Limb (tissue), 2 donors: ENCODE results near the gene TSPAN17.

Source experiments
- DNase-seq, 2 donors: peaks; one replicate each; pipeline ENCODE4 v3.0.0-alpha.2; 2016; ENCODE audit errors: extremely low spot score in 2 of 2

Gene TSPAN17

GRCh38 chr5:176620333-176620981 lies 26.8 kb upstream of the TSPAN17 start:
- no peak for DNase-seq

DNA sequence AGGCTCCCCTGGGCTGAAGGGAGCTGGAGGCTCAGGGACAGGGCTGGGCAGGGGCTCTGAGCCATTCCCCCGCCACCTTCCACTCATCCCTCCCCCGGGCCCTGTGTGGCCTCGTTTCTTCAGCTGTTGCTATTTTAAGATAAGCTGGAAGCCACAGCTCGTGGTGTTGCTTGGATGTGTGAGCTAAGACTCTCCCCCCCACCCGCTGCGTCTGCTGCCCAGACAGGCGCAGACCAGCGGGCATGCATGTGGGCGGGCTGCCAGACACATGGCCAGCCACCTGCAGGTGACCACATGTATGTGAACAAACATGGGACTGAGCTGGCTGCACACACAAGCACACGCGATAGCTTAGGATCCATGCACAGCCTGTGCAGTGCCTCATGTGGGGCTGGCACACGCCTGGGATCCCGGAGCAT lies 25.6 kb upstream of the TSPAN17 start:
- no peak for DNase-seq

- DNase-seq: no peak
These were observed 23.1 kb upstream of the TSPAN17 start for GRCh38 chr5:176624142-176624541.

- no peak for DNase-seq
These were observed 22.3 kb upstream of the TSPAN17 start for GRCh38 chr5:176624938-176625337.

- no peak for DNase-seq
These were observed 21.8 kb upstream of the TSPAN17 start for GRCh38 chr5:176625512-176625911.

DNA sequence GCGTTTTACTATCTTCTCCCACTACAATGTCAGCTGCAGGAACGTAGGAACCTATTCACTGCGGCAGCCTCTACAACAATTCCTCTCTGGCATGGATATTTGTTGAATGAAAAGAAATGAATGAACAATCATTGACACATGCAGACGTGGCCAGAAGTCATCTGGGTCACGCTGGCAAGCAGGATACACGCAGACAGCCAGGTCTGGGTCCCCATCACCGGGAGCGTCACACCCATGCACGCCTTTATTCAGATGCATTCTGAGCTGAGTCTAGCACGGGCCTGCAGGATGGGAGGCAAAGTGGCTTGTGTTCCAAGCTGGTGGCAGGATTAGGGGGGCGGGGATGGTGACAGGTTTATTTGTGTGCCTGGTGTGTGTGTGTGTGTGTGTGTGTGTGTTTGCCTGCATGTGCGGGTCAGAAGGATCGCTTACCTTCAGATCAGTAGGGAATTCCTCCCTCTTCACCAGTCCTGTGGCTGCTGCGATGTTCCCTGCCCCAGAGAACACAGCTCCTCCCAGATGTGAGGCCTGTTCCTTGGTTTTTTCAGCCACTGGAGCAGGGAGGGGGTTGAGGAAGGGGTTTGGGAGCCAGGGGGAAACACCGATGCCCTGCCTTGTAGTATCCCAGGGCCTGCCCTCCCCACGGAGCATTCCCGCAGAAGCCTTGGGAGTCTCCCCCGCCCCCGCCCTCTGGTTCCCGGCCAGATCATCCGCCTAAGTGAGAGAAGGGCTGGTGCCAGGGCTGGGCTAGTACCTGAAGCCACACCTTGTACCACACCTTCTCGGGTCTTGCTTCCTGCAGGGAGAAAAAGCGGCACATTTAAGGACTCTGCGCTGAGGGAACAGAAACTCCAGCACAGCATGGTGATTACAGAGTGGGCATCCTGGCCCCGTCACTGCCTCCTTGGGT lies 21.1 kb upstream of the TSPAN17 start:
- DNase-seq: no peak

GRCh38 chr5:176626876-176627236 lies 20.4 kb upstream of the TSPAN17 start:
- DNase-seq: no peak

GRCh38 chr5:176627582-176627981 lies 19.7 kb upstream of the TSPAN17 start:
- no peak for DNase-seq

- no peak for DNase-seq
These were observed 18.7 kb upstream of the TSPAN17 start for GRCh38 chr5:176628406-176629228.

- DNase-seq: no peak
These were observed 17.9 kb upstream of the TSPAN17 start for GRCh38 chr5:176629317-176629852.

DNA sequence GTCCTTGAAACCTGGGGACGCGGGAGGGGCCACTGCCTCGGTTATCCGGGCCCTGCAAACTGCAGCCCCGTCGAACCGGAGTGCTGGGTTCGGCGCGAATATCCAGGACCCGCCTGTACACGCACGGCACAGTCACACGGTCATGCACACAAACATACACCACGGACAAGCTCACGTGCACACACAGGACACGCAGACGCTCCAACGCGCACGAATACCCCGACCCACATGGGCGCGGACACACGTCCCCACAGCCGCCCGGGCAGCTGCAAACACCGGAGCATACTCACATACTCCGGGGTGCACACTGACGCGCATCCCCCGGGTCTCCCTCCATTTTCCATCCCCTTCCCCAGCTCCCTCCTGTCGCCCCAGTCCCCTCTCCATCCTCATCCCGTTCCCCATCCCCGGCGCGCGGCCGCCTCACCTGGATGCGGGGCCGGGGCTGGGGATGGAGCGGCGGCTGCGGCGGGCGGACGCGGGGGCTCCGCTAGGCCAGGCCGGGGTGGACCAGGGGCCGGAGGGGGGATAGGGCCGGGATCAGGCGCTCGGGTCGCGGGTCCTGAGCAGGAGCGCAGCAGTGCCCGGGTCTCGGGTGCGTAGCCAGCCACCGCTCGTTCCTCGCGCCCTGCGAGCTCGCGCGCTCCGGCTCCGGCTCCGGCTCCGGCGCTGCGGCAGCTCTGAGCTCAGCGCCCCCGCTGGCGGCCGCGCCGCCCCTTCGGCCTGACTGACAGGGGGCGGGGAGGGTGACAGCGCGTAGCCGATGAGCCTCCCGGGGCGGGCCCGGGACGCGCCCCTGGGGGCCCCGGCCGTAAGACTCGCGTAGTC lies 17.2 kb upstream of the TSPAN17 start, which contains the start of the genes EIF4E1B and SNCB:
Gene EIF4E1B, plus strand, starts transcription at position 823 of the 828 bp plus-strand sequence. CDS start 12,113 bp downstream, outside the sequence.
Gene SNCB, minus strand, starts transcription at position 682 of the 828 bp plus-strand sequence. CDS start 880 bp downstream, outside the sequence.
- peak in 1 of 2 donors; percentile 70 for DNase-seq

DNA sequence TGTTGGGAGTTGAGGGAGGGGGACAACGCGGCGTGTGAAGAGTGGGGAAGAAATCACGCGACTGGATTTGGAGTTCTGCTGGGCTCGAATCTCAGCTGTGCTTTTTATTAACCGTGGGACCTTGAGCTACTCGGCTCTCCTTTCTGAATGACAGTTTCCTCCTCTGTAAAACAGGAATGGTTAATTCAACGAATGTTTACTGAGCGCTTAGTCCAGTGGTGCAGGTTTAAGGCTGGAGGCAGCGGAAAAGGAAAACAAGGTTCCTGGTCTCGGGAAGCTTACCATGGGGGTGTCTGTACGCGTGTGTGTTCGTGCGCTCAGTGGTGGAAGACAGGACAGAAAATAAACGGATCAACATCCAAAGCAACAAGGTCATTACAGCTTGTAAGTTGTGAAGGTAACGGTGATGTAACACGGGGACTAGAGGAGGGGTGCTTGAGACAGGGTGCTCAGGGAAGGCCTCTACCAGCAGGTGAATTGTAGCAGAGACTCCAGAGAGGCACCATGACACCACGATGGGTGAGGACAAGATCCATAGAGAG lies 16.5 kb upstream of the TSPAN17 start:
- DNase-seq: no peak

GRCh38 chr5:176631383-176632200 lies 15.7 kb upstream of the TSPAN17 start:
- DNase-seq: no peak

DNA sequence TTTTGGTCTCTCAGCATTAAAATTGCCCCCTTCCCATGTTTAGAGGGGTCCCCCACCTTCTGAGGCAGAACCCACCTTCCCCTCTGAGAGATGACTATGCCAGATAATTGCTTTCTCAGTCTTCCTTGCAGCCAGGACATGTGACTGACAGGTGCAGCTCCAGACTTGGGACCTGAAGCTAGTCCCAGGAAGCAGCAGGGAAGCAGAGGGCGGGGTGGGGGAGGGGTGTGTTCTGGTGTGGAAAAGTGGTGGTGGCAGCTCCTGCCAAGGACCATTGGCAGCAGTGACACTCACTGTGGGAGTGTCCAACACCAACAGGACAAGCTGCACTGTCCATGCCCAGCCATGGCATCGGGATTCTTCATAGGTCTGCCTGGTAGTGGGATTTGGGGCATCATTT lies 14.5 kb upstream of the TSPAN17 start:
- no peak for DNase-seq

- DNase-seq: no peak
These were observed 13.7 kb upstream of the TSPAN17 start for GRCh38 chr5:176633598-176633997.

- DNase-seq: no peak
These were observed 10.9 kb upstream of the TSPAN17 start for GRCh38 chr5:176636426-176636825.

GRCh38 chr5:176637556-176637955 lies 9.7 kb upstream of the TSPAN17 start:
- DNase-seq: no peak

DNA sequence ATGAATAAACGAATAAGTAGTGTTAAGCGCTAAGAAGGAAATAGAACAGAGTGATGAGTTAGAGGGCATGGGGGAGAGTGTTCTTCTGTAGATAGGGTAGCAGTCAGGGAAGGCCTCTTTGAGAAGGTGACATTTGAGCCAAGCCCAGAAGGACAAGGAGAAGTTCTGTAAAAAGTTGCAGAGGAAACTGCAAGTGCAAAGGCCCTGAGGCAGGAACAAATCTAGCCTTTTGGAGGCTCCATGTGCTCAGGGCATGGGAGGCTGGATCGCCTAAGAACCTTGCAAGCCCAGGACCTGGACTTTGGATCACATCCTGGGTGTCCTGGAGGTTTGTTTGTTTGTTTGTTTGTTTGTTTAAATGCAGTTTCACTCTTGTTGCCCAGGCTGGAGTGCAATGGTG lies 8.8 kb upstream of the TSPAN17 start:
- DNase-seq: no peak

- DNase-seq: no peak
These were observed 8.1 kb upstream of the TSPAN17 start for GRCh38 chr5:176639208-176639607.
